Eye (tissue), 1 donor: ENCODE data around the gene DNMT3A.

Experiments used
- DNase-seq: peaks from one replicate; pipeline ENCODE4 v3.0.0-alpha.2; 2015

The DNMT3A gene

DNA sequence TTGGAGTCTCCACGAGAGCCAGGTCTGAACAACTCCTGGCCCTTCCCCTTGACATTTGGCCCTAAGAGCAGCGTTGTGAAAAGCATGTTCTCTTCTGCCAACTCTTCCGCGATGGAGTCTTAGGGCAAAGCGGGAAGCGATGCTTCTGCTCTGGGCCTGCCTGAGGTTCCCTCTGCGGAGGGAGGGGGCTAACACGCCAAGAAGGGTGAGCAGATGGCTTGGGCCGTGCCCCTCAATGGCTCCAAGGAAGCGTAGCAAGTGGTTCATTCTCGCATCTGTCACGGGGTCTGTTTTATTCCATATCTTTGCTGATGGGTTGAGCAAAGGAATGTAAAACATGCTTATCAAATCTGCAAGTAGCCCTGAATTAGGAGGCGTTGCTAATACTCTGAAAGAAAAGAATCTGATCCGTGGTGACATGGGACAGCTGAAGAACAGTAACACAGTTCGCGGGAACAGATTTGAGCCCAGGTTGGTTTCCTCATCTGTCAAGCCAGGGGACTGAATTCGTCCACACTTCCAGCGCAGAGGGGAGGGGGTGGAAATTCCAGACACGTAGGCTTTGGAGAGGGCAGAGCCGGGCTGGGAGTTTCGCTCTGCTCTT lies 38.0 kb downstream of the DNMT3A start:
- peak; percentile 73 for DNase-seq

DNA sequence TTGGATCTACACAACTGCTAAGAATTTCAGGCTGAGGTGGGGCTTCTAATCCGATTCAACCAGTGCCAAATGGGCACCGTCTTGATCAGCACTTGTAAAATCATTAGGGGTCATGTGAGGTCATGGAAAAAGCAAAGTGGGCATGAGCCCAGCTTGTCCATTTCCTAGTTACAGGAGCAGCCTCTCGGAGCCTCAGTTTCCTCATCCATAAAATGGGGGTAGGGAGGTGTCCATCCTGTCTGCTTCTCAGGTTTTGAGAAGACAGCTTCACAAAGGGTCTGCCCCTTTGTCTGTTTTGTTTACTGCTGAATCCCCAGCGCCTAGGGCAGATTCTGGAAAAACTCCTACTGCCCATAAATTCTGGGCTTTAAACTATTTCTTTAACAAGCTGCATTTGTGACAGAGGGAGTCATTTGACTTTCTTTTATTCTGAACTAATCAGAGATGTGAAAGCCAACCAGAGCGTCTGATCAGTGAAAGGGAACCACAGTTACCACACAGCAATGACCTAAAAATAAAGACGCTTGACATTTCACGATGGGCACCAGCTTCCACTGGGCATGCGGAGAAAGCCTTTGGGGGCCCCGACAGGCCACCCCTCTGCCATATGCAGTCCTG lies 38.9 kb downstream of the DNMT3A start:
- no peak for DNase-seq

- no peak for DNase-seq
These were observed 40.0 kb downstream of the DNMT3A start for GRCh38 chr2:25301453-25302352.

GRCh38 chr2:25300001-25300400 lies 41.7 kb downstream of the DNMT3A start:
- DNase-seq: no peak

GRCh38 chr2:25298776-25299431 lies 42.8 kb downstream of the DNMT3A start:
- DNase-seq: no peak

GRCh38 chr2:25297738-25298137 lies 44.0 kb downstream of the DNMT3A start:
- DNase-seq: no peak

GRCh38 chr2:25295621-25296020 lies 46.1 kb downstream of the DNMT3A start:
- no peak for DNase-seq

DNA sequence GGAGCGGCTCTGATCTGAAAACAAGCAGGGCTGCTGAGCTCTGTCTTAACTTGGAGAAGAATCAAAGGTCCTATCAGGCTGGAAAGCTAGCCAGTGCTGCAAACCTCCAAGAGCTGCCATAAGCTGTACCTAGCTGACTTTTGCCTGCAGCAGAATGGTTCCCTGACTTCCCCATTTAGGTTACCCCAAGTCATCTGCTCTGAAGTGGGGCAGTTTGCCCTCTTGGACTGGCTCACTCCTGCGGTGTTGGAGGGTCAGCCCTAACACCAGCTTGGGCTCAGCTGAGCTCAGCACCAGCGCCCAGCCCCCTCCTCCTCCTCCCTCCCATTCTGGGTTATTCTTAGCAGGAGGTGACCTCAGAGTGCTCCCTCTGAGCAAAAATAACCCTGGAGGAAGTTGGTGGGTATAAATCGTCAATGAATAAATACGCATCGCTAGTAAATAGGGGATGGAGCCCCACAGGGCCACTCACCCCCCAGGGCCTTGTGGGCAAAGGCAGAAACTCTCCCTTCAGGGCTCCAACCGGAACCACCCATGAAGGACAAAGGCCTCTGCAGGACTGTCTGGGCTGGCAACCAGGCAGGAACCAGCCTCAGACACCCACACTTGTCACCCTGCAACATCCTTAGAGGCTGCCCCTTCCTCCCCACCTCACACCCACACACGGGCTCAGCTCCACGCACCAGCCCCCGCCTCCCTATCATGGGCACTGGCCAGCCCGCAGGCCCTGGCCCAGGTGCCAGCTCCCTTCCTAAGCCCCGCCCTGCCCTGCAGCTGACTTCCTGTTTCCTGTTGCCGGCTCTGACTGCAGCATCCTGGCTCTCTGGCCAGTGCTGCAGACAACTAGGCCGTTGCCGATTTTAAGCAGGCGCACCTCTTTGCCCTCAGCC lies 46.9 kb downstream of the DNMT3A start:
- no peak for DNase-seq

- DNase-seq: no peak
These were observed 47.7 kb downstream of the DNMT3A start for GRCh38 chr2:25293958-25294562.

DNA sequence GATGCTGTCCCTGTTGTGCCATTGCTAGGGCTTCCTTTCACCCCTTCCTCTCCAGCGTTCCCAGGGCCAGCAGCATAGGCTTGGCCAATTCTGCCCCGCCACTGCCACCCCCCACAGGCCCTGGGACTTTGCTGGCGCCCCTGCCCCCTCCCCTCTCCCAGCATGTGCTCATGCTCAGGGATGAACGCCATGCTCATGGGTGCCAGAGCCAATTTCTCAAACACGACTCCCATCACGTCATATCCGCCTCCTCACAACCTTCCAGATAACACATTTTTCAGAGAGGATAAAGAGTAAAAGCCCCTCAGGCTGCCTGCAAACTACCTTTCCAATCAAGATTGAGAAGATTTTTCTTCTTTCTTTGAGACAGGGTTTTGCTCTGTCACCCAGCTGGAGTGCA lies 48.6 kb downstream of the DNMT3A start:
- DNase-seq: no peak

GRCh38 chr2:25292408-25292807 lies 49.3 kb downstream of the DNMT3A start:
- DNase-seq: no peak

DNA sequence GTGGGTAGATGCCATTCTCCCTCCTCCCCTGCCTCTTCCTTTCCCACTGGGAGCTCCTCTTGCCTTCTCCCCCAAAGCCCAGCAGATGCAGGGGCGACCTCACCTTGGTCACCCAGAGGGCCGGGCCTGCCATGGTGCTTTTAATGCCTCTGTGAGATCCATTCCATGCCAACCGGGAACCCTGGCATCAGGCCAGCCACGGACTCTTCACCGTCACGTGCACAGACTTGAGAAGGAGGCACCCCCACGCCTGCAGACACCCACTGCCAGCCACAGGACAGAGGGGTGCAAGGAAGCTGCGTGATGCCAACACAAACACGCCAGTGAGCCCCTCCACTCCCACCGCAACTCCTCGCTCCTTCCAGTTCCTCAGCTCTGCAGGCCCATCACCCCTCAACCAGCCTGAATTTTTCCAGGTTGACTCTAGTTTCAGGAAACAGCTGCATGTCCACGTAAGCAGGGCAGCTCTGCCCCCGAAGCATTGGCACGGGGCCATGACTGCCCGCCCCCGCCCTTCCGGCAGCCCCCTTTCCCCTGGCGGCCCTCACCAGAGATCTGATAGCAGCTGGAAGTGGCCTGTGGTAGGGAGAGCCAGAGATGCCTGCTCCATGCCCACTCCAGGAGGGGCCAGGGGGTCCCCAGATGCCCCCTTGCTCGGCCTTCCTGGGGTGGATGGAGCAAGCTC lies 50.8 kb downstream of the DNMT3A start:
- no peak for DNase-seq

GRCh38 chr2:25286723-25287483 lies 54.8 kb downstream of the DNMT3A start:
- no peak for DNase-seq

- no peak for DNase-seq
These were observed 55.7 kb downstream of the DNMT3A start for GRCh38 chr2:25286025-25286400.

DNA sequence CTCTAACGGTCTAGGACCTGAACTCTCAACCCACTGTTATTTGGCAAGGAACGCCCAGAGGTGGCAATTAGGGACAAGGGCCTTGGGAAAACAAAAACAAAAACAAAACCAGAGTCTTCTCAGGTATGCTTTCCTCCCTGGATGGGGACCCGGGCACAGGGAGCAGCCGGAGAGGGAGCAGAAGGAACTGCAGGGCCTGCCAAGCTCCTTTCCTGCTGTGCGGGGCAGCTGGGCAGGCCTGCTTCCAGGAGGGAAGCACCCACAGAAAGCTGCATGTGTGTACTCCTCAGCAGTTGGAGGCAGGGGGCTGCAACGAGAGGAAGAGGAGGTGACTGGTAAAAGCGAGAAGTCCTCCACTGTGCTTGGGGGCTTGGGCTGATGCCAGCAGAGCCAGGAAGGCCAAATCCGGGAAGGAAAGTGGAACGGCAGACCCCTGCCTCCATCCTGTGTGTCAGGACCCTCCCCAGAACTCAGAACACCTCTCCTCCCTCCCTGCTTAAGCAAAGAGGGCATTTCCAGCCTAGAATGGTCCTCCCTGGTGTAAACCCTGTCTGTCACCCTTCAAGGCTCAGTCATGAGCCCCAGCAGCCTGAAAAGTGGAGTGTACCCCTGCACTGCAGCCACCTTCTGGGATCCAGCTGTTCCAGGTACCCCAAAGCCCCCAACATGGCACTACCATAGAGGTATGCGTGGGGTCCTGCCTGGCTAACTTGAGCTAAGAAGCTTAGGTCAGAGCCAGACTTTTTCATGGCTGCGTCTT lies 56.3 kb downstream of the DNMT3A start:
- DNase-seq: no peak

- no peak for DNase-seq
These were observed 57.0 kb downstream of the DNMT3A start for GRCh38 chr2:25284756-25285155.

DNA sequence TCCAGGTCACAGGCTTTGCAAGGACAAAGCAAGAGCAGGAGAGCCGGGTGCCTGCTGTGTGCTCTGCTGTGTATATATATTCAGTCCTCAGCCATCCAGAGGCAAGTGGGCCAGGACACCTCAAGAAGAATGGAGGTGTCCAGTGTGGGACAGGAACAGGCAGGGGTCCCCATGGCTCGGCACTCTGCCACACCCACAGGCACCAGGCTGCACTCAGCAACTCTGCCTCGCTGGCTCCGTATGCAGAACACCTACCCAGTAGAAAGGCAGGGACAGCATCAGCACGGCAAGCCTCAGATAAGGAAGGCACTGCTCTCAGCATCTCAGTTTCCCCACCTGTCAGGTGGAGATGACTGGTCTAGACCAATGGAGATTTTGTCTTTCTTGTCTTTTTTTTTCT lies 57.8 kb downstream of the DNMT3A start:
- DNase-seq: no peak

- no peak for DNase-seq
These were observed 59.8 kb downstream of the DNMT3A start for GRCh38 chr2:25281941-25282340.

- no peak for DNase-seq
These were observed 60.2 kb downstream of the DNMT3A start for GRCh38 chr2:25281522-25281921.
